ENCODE results near the gene C1orf198. TPM values are rescaled to one million over a fixed set of nuclear protein-coding genes. Genes with fewer than 3 reads are reported as not detected.

Gene C1orf198, protein sequence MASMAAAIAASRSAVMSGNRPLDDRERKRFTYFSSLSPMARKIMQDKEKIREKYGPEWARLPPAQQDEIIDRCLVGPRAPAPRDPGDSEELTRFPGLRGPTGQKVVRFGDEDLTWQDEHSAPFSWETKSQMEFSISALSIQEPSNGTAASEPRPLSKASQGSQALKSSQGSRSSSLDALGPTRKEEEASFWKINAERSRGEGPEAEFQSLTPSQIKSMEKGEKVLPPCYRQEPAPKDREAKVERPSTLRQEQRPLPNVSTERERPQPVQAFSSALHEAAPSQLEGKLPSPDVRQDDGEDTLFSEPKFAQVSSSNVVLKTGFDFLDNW
- 56.8 and 83.4 TPM in 2 replicates for total RNA-seq (2014; rRNA removed; shearing (Covaris generic))

GRCh38 chr1:230867903-230868735 lies at the start of gene C1orf198:
Gene C1orf198 (minus strand): TSS chr1:230868521. CDS start chr1:230868512, 9 bp downstream.
- peak; percentile 39 for DNase-seq (ENCODE audit: low read depth)

- peak; percentile 56 for DNase-seq (ENCODE audit: low read depth)
Observed at GRCh38 chr1:230917284-230918135, 49.2 kb upstream of the C1orf198 start.

DNA sequence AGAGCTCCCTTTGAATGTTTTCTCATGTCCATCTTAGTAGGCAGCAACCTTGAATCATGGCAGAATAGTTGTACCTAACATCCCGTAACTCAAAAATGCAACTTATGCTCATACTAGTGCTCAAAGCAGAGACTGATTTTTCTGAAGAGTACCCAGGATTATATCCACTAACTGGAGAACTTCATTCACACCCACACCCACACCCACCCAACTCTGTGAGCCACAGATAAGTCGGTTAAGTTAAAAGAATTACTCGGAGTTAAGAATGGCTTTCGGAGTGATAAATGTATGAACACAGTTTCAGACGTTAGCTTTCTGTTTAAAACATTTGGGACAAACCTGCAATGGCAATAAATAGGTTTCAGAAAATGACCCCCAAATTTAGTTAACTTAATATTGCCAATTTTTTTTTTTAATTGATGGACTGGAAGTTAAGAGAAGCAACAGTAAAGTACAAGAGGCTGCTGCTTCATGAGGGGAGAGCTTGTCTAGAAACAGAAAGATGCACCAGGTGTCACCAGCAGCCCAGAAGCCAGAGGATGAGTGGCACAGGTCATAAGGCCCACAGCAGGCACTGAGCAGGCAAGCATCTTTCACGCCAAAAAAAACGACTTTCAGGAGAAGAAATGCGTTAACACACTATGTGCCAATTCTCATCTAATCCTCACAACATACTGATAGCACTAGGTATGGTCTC lies 48.4 kb upstream of the C1orf198 start:
- DNase-seq (ENCODE audit: low read depth), result no peak

DNA sequence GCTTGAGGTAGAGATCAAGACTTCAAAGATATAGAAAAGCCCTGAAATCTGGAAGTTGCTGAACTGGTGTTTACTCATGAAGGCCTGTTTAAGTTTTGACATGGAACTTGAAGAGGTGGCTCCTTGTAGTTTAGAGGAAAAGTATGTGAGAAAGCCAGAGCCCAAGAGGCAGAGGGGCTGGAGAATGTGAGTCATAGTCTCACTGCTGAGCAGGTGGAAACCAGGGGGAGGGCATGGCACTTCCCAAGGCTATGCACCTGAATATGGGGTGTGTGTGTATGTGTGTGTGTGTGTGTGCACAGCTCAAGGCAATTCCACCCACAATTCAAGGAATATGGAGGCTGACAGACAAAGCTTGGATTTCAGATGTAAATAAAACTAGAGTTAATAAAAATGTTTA lies 46.8 kb upstream of the C1orf198 start:
- DNase-seq (ENCODE audit: low read depth), result peak; percentile 20

DNA sequence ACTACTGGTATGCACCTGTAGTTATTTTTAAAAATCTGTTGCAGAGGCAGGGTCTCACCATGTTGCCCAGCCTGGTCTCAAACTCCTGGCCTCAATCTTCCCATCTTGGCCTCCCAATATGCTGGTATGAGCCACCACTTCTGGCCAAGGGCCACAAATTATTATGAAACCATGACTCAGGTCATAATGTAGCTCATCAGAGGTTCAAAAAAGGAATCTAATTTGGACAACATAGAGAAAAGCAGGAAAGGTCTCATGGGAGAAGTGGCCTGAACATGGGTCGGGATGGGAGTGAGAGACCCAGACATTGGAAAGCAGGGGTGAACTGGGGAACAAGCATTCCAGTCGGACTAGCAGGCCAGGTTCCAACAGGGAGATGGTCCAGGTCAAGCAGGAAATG lies 45.2 kb upstream of the C1orf198 start:
- peak; percentile 16 for DNase-seq (ENCODE audit: low read depth)

- DNase-seq (ENCODE audit: low read depth), result no peak
Observed at GRCh38 chr1:230910755-230911117, 42.4 kb upstream of the C1orf198 start.

GRCh38 chr1:230909974-230910754 lies 41.8 kb upstream of the C1orf198 start:
- DNase-seq (ENCODE audit: low read depth), result no peak

GRCh38 chr1:230907472-230908205 lies 39.3 kb upstream of the C1orf198 start:
- DNase-seq (ENCODE audit: low read depth), result no peak

- no peak for DNase-seq (ENCODE audit: low read depth)
Observed at GRCh38 chr1:230906226-230906625, 37.9 kb upstream of the C1orf198 start.

GRCh38 chr1:230905733-230906132 lies 37.4 kb upstream of the C1orf198 start:
- peak; percentile 77 for DNase-seq (ENCODE audit: low read depth)

DNA sequence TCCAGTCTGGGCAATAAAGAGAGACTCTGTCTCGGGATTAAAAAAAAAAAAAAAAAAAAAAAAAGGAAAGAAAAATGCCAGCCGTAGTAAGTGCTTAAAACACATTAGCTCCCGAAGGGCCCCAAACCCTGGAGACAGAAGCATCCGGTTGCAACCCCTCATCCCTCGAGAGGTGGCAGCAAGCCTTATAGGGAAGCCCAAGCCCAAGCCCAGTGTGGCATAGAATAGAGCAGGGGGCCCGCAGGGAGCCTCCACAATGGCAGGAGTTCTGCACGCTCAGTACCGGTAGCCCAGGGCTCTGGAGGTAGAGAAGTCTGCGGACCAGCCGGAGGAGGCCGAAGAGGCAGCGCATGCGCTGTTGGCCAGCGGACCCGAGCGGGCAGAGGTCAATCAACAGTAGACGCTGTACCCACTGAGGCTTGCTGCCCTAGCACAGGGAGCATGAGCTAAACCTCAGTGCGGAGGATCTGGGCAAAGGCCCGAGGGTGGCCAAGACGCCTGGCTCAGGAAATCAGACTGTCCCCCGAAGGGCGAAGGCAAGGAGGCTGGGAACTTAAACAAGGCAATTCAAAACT lies 34.1 kb upstream of the C1orf198 start:
- no peak for DNase-seq (ENCODE audit: low read depth)

DNA sequence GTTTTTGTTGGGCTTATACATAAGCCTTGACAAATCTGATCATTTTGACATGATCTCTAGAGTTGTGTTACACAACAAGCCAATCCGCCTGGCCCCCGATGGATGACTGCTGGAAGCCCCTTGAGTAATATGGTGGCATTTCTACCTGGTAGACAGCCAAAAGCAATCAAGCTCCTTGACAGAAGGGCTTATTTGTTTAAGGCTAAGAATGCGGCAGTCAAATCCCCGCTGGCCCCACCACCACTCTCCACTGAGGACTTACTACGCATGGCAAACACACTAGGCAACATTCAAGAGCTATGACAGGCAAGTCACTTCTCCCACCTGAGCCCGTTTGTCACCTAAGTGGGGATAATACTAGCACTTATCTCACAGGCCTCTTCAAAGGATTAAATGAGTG lies 33.4 kb upstream of the C1orf198 start:
- DNase-seq (ENCODE audit: low read depth), result no peak

- no peak for DNase-seq (ENCODE audit: low read depth)
Observed at GRCh38 chr1:230900984-230901383, 32.7 kb upstream of the C1orf198 start.

- DNase-seq (ENCODE audit: low read depth), result peak; percentile 34
Observed at GRCh38 chr1:230899841-230900251, 31.5 kb upstream of the C1orf198 start.

- DNase-seq (ENCODE audit: low read depth), result no peak
Observed at GRCh38 chr1:230898748-230899147, 30.4 kb upstream of the C1orf198 start.

DNA sequence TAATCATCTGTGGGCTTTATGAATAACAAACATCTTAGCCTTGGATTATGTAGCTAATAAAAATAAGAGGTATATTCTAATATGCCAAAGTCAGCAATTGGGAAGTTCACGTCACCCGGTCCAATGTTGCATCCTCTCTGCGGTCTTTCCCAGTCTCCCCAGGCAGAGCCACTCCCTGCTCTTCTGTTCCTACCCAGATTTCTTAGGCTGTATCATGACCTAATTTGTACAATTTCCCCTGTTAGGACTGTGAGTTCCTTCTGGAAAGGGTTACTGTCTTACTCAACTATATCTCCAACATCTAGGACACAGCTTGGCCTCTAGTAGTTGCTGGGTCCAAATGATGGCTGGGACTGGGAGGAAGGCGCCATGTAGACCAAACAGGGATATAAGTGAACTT lies 29.8 kb upstream of the C1orf198 start:
- no peak for DNase-seq (ENCODE audit: low read depth)

DNA sequence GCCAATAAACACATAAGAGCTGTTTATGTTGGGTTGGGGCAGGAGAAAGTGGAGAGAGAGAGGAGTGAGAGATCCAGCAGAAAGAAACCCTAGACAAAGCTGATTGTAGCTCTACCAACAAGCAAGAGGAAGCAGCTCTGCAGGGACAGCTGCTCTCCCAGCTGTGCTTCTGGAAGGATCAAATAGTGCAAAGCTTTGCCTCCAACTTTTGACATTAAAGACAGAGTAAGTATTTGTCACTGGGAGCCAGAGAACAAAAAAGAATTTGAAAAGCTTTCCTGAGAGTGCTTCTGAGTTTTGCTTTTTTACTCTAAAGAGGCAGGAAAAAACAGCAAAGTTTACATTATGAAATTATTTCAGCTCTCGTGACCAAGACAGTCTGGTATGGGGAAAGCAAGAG lies 28.5 kb upstream of the C1orf198 start:
- DNase-seq (ENCODE audit: low read depth), result no peak

GRCh38 chr1:230895452-230895851 lies 27.1 kb upstream of the C1orf198 start:
- no peak for DNase-seq (ENCODE audit: low read depth)

- no peak for DNase-seq (ENCODE audit: low read depth)
Observed at GRCh38 chr1:230894664-230895063, 26.3 kb upstream of the C1orf198 start.

GRCh38 chr1:230894032-230894431 lies 25.7 kb upstream of the C1orf198 start:
- DNase-seq (ENCODE audit: low read depth), result no peak
